ENCODE measurements around the gene GPATCH8.

GPATCH8 gene

GRCh38 chr17:44503147-44504029 is at the start of gene GPATCH8:
Gene GPATCH8 (minus strand): TSS chr17:44503406. CDS start chr17:44503370, 36 bp downstream.
- peak within 1 kb of the TSS; percentile 92 to 96 for H3K4me3 ChIP-seq (replicated peaks in 1 of 2; ENCODE audit: low read depth in 2 of 2, low read length in 2 of 2)
- TF ChIP-seq CTCF (IDR thresholded peaks at IDR 0.05; ENCODE audit: low read depth, low read length): no peak
- DNase-seq (ENCODE audit: low read depth in 2 of 2): peak; percentile 93 to 98

DNA sequence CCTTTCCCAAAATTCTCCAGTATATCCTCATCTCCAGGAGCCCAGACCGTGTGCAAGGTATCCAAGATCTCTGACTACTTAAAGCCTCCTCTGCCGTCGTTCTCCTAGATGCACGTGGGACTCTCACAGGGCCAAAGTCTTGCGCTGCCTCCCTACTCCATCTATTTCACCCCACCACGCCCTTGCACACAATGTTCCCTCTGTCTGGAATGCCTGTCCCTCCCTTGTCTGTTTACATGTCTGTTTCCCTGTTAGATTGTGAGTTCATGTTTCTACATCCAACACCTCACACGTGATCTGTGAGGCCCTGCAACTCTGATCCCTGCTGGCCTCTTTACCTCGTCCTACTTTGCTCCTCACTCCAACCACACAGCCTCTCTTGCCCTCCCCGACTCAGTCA is 49.2 kb upstream of the GPATCH8 start:
- no peak overlapping the region for H3K4me3 ChIP-seq (replicated peaks in 1 of 2; ENCODE audit: low read depth in 2 of 2, low read length in 2 of 2)
- no peak for DNase-seq (ENCODE audit: low read depth in 2 of 2)
- no peak for TF ChIP-seq CTCF (IDR thresholded peaks at IDR 0.05; ENCODE audit: low read depth, low read length)

DNA sequence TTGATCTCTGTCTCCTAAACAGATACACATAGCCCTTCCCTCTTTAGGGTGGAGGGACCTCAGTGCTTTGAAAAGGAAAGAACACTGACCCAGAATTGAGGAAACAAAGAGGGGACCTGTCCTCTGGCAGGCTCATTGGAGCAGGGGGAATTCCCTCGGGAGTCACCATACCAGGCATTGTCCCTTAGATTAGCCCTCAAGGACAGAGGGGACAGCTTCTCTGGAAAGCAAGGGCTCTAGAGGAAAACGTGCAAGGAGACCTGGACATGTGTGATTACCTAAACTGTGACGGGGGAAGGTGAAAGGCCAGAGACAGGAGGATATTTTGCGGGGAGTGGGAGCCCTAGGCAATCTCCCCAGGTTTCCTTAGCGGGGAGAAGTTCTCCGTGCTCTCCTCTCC is 46.5 kb upstream of the GPATCH8 start:
- no peak for DNase-seq (ENCODE audit: low read depth in 2 of 2)
- H3K4me3 ChIP-seq (replicated peaks in 1 of 2; ENCODE audit: low read depth in 2 of 2, low read length in 2 of 2): no peak overlapping the region

DNA sequence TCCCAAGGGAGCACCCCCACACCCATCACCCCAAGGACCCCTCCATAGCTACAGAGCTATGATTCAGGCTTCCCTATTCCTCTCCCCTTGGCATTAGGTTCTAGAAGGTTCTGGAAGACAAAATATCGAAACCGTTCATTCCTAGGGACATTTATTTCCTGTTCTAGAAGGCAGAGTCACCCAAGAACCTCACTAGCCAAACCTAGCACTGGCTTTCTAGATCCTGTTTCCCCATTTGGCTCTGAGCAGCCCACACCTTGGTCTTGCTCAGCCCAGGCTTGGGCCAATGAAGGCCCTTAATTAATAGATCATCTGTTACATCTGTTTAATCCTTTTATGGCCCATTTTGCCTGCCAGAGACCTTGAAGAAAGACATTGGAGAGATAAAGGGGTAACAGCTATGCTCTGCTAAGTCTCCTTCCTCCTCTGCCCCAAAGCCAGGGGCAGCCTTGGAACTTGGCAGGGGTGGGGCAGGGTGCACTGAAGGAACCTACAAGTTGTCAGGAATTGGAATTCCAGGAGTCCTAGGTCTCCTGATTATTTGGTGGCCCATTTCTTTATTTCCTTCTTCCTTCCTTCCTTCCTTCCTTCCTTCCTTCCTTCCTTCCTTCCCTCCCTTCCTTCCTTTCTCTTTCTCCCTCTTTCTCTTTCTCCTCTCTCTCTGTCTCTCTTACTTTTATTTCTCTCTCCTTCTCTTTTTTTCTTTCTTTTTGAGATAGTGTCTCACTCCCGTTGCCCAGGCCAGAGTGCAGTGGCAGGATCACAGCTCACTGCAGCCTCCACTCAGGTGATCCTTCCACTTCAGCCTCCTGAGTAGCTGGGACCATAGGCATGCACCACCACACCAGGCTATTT is 45.4 kb upstream of the GPATCH8 start:
- no peak overlapping the region for H3K4me3 ChIP-seq (replicated peaks in 1 of 2; ENCODE audit: low read depth in 2 of 2, low read length in 2 of 2)
- no peak for TF ChIP-seq CTCF (IDR thresholded peaks at IDR 0.05; ENCODE audit: low read depth, low read length)
- no peak for DNase-seq (ENCODE audit: low read depth in 2 of 2)

More for the DNA sequence above, 46.5 kb upstream of the GPATCH8 start:
- no peak for TF ChIP-seq CTCF (IDR thresholded peaks at IDR 0.05; ENCODE audit: low read depth, low read length)

DNA sequence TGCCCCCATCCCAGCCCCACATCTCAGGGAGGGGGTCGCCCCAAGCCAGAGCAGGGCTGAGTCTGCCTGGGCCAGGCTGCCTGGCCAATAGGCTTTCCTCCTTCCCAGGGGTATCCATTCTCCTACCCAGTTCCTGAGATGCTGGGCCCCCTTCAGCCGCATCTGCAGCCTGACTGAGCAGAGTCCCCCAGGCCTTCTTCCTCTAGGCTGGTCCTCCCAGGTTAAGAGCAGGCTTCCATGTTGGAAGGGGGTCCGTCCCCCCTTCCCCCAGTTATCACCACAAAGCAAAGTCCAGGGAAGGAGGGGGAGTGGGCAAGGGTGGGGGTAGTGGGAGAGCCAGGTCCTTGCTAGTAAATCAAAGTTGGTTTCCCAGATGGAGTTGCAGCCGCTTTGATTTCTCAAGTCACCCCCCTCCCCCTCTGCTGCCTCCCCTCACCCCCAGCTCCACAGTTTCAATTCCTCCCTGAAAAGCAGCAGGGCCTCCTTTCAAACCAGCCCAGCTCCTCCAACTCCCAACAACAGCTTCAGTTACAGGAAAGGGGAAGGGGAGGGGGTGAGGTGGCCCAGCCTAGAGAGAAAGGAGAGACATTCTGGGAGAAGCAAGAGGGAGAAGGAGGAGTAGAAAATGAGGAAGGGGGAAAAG is 44.5 kb upstream of the GPATCH8 start:
- no peak overlapping the region for H3K4me3 ChIP-seq (replicated peaks in 1 of 2; ENCODE audit: low read depth in 2 of 2, low read length in 2 of 2)
- peak in 1 of 2 donors; percentile 59 for DNase-seq (ENCODE audit: low read depth in 2 of 2)
- TF ChIP-seq CTCF (IDR thresholded peaks at IDR 0.05; ENCODE audit: low read depth, low read length): no peak

Data from cardiac fibroblast (primary cell).